HG03196 (cell line): ENCODE data around the gene MPND.
"Not testable (repeated sequence)": the region's sequence is repeated elsewhere in the genome, so short reads cannot be mapped to it uniquely, and the experiment has no call there.

Experiments used
- ATAC-seq: cut with Tn5 transposase; IDR thresholded peaks from one replicate; pipeline ENCODE4 v1.9.1; 2021; ENCODE audit not compliant: unreplicated experiment

The MPND gene

DNA sequence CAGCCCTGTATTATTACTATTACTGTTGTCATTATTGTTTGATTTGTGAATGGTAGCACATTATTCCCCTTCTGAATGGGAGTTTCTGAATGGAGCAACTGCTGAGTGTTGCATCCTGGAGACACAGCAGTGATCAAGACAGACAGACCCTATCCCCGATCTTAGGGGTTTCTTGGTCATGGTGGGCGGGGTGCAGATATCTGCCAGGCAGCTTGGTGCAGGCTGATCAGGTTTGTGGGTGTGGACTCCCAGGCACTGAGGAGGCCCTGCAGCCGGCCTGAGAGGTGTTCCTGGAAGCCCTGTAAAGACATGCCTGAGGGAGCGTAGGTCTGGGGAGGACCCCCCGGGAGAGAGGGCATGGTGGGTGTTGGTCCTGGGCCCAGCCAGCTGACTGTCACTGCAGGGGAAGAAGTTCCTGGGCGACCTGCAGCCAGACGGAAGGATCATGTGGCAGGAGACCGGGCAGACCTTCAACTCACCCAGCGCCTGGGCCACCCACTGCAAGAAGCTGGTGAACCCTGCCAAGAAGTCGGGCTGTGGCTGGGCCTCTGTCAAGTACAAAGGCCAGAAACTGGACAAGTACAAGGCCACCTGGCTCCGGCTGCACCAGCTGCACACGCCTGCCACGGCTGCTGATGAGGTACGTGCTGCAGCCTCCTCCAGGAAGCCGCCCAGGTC, 2.1 kb downstream of the MPND start:
- ATAC-seq: no peak

DNA sequence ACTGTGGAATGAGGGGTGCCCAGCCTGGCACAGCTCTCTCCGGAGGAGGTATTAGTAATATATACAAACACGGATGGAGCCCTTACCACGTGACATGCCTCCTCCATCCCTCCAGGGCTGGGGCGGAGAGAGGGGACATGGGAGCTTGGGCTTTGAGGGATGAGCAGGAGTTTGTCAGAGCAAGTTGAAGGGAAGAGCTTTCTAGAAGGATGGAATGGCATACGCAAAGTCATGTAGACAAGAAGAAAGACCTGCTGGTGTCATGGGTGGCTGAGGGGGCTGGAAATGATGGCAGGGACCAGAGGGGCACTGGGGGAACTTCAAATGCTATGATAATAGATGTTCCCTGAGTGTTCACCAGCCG, 2.6 kb downstream of the MPND start:
- no peak for ATAC-seq

DNA sequence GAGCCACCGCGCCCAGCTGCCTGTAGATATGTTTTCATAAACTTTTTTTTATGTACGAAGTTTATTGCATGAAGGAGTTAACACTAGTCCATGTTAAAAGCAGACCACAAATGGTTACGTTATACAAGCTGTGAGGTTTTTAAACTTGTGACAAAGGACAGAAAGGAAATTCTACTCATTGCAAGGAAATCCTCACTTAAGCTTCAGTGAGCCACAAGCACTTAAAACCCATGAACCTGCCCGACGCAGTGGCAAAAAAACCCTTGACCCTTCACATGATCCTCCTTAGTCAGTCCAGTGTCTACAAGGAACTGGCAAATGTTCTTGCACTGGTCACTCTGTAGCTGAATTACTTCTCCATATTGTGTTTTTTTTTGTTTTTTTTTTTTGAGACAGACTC, 4.2 kb downstream of the MPND start:
- no peak for ATAC-seq

DNA sequence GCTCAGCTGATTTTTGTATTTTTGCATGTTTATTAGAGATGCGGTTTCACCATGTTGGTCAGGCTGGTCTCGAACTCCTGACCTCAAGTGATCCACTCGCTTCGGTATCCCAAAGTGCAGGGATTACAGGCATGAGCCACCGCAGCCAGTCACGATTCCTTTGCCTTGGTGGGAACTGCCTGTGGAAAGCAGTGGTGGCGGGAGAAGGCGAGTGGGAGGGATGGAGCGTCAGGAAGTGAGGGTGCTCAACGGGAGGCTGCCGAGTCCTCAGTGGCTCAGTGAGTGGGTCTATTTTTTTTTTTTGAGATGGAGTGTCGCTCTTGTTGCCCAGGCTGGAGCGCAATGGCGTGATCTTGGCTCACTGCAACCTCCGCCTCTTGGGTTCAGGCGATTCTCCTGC, 5.9 kb downstream of the MPND start:
- ATAC-seq: not testable (repeated sequence)

DNA sequence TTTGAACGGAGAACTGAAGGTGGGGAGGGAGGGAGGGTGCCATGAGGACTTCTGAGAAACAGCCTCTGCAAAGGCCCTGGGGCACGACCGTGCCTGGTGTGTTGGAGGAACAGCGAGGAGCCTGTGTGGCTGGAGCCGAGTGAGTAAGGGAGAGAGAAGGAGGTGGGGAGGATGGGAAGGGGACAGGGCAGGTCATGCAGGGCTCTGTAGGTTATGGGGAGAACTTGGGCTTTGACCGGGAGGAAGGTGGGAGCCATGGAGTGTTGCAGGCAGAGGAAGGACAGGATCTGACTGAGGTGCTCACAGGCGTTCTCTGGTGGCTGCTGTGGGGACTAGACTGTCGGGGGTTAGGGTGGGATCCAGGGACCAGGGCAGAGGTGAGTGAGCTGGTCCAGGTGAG, 6.7 kb downstream of the MPND start:
- ATAC-seq: no peak

DNA sequence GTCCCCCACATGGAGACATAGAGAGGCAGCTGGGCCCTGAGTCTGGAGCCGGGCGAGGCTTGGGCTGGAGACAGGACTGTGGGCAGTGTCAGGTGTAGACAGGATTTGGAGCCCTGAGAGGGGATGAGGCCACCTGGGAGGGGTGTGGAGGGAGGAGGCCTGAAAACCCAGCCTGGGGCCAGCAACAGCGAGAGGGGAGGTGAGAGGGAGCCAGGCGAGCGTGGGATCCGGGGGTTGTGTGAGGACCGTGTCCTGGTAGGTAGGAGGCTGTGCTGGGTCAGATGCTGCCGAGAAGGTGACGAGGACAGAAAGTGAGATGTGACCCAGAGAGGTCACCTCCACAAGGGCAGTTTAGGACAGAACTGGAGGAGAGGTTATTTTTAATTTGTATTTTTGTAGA, 7.4 kb downstream of the MPND start:
- ATAC-seq: no peak

DNA sequence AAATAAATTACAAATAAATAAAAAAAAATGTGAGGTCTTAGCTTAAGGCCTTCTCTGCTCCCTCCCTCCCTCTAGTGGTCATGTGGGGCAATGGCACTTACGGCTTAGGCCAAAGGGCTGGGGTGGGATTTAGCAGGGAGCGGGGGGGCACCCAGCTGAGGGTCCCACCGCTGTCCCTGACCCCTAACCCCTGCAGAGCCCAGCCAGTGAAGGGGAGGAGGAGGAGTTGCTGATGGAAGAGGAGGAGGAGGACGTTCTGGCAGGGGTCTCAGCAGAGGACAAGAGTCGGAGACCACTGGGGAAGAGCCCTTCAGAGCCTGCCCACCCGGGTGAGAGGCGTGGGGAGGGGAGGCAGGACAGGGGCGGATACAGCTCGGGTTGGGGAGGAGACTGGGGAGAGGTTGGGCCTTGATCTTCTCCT, 9.3 kb downstream of the MPND start:
- ATAC-seq: no peak

DNA sequence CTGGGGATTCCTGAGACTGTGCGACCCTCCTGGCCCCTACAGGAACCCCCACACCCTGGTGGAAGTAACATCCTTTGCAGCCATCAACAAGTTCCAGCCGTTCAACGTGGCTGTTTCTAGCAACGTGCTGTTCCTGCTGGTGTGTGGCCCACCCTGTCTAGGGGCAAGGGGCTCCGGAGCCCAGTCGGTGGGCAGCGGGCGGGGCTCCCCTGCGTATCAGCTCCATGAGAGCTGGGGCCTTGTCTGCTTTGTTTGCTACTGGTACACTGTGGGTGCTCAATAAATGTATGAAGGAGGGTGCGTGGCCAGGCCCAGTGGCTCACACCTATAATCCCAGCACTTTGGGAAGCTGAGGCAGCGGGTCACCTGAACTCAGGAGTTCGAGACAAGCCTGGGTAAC, 10.9 kb downstream of the MPND start:
- ATAC-seq: no peak

DNA sequence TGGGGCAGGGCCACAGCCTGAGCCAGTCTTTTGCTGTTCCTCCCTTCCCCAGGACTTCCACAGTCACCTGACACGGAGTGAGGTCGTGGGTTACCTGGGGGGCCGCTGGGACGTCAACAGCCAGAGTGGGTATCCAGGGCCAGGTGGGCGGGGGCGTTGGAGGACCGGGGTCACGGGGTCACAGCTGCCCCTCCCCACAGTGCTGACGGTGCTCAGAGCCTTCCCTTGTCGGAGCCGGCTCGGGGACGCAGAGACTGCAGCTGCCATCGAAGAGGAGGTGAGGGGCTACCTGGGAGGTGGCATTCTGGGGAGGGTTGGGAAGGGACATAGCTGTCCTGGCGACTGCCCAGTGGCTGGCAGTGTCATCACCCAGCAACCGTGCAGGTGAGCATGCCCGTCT, 11.5 kb downstream of the MPND start:
- ATAC-seq: no peak

DNA sequence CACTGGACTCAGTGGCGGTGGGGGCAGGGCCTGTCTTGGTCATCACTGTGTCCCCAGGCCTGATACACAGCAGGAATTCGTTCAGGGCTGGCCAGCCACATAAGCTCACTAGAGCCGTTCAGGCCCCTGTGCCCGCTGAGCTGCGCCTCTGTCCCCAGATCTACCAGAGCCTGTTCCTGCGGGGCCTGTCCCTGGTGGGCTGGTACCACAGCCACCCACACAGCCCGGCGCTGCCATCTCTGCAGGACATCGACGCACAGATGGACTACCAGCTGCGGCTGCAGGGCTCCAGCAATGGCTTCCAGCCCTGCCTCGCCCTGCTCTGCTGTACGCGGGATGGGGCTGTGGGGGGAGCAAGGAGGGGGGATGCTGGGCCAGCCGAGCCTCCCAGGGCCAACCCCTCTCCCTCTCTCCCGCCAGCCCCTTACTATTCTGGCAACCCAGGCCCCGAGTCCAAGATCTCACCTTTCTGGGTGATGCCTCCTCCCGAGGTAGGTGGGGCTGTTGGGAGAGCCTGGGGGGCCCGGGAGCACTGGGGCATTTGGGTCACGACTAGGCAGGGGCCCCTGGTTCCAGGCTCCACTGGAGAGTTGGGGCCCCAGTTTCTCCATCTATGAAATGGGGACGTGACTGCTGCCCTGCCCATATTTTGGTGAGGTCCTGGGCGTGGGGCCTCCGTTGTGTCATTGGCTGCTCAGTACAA, 13.9 kb downstream of the MPND start:
- ATAC-seq: no peak

DNA sequence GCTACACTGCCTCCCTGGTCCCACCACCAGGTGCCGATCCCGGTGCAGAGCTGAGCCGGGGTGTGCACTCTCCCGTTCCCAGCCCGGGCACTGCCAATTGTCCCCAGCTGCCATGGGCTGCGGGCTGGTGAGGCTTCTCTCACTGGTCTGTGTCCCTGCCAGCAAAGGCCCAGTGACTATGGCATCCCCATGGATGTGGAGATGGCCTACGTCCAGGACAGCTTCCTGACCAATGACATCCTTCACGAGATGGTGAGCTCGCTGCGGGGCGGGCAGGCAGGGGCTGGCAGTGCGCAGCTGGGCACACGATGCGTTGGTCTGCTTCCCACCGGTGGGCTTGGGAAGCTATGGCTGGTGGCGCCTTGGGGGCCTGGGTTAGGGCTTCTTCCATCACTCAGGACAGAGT, 14.6 kb downstream of the MPND start:
- ATAC-seq: no peak

DNA sequence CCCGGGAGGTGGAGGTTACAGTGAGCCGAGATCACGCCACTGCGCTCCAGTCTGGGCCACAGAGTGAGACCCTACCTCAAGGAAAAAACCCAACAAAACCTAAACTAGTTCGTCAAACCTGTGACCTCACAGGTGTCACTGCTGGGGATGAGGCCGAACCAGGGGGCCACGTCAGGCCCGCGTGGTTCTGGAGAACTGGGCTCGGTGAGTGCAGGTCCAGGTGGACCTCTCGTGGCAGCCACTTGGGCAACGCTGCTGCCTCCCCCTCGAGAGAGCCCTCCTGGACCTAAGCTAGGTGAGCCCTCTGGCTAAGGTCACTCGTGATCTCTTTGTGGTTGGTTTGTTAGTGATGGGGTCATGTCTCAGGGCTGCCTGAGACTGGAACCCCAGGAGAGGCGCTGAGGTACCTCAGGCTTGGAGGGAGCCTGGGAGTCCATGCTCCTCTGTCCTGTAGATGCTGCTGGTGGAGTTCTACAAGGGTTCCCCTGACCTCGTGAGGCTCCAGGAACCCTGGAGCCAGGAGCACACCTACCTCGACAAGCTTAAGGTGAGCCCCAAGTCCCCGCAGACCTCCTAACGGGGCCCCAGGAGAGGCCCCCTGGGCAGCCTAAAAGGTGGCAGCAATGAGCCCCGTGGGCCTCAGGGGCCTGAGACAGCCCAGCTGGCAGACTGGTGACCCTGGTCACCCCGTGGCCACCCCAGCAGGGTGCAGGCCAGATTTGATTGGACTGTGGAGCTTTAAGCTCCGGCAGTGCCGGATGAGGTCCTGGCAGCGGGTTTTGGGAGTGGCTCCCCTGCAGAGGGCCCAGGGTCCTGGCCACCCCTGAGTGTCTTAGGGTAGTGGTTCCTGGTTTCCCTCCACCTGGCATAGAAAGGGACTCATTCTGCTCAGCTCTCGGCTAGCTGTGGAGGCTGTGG, 15.6 kb downstream of the MPND start:
- no peak for ATAC-seq

DNA sequence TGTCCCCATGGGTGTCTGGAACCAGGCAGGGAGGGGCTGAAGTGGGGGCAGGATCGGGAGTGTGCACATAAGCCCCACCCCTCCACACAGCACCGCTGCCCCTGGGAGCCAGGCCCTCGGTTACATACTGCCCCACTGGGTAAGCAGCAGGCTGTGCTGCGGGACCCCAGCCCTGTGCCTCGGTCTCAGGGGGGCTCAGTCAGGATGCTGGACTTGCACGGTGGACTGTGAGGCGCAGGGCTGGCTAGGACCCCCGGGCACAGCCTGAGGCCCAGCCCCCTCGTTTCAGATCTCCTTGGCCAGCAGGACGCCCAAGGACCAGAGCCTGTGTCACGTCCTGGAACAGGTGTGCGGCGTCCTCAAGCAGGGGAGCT, 16.3 kb downstream of the MPND start:
- ATAC-seq: no peak

DNA sequence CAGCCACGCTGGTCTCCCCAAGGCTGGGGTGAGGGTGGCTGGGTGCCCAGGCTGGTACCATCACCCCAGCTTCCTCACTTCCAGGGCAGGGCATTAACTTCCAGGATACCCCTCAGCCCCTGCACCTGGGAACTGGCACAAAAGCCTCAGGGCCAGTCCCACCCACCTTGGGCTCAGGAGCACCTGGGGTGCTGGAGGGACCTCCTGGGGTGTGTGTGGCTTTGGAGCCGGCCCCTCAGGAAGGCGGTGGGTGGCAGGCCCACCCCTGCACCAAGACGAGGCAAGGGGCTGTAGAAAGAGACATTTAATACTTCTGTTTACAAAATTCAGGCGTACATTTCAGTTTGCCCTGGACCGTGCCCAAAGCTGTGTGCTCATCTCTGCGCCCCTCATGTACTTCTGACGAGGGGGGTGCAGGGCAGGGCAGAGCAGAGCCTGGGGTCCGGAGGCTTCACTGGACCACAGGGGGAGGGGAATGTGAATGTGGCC, 16.8 kb downstream of the MPND start:
- no peak for ATAC-seq

DNA sequence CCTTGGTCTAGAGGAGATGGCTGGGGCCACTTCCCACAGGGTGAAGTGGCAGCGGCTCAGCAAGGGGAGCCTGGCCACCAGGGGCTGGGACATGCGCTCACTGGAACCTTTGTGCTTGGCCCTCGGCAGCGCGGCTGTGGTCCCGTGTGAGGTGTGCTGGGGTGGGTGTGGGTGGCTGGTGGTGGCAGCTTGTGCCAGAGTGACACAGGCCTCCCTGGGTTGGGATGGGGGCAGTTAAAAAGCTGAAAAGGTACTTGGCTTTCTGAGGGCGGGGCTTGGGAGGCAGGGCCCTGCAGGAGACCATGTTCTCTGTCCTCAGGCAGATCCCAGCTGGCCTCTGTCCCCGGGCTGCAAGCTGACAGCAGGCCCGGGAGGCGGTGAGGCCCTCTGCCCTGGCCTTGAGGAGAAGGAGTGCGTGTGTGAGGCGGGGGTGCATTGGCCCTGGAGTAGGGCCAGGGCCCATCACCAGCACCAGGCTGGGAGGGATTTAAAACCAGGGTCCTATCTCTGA, 17.3 kb downstream of the MPND start:
- no peak for ATAC-seq

DNA sequence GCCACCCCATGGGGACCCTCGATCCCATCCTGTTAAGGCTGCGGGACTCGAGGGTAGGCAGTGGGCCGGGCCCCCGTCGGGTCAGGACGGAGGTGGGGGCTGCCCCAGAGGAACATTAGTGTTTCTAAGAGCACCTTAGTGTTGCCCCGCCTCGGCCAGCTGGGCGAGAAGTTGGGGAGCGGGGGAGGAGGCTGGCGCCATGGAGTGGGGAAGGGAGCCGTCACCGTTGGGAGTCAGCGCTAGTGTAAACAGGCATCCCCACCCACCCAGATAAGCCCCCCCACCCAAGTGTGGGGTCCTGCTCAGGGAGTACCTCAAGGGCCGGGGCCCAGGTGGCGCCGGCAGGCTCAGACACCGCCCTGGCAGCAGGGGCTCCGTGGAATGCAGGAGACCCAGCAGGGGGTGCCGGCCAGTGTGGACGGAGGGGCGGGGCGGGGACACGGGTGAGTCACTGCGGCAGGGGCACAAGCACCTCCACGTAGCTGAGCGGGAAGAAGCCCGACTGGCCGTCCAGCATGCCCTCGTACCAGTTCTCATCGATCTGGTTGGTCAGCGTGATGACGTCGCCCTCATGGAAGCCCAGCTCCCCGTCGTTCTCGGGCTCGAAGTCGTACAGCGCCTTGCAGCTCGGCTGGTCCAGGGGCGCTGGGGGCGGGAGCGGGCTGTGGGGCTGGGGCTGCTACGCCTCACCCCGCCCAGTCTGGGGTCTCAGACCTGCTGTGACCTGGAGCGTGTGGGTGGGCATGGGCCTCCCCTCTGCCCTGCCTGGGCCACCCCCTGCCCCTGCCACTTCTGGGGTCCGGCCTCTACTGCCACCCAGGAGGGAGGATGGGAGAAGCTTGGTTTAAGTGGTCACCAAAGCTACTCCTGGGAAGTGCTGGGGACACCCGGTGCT, 18.0 kb downstream of the MPND start:
- ATAC-seq: no peak

DNA sequence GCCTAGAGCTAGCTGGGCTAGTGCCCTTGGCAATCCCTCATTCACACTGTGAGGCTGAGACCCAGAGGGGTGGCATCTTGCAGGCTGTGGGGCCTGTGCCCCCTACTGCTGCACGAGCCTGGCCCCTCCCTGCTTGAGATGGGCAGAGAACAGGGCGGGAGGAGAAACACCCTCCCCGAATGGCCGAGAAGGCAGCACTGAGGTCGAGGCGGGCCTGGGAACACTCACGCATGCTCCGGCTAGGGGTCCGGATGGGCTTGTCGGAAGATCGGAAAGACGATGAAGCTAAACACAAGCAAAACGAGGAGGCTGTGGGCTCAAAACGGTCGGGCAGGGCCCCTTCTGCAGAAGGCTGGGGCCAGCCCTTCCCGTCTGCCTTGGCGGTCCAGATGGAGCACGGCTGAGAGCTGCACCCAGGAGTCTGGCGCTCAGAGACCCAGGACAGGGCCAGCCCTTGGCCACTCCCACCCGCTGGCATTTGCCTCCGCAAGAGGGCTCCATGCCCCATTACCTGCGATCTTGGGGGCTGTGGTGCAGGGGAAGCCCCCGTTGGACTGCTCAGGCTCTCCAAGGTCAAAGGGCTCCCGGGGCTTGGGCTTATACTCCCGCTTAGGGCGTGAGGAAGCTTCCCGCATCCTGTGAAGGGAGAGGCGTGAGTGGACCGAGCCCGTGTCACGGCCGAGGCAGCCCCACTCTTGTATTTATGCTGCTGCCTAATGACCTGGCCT, 18.9 kb downstream of the MPND start:
- ATAC-seq: no peak

DNA sequence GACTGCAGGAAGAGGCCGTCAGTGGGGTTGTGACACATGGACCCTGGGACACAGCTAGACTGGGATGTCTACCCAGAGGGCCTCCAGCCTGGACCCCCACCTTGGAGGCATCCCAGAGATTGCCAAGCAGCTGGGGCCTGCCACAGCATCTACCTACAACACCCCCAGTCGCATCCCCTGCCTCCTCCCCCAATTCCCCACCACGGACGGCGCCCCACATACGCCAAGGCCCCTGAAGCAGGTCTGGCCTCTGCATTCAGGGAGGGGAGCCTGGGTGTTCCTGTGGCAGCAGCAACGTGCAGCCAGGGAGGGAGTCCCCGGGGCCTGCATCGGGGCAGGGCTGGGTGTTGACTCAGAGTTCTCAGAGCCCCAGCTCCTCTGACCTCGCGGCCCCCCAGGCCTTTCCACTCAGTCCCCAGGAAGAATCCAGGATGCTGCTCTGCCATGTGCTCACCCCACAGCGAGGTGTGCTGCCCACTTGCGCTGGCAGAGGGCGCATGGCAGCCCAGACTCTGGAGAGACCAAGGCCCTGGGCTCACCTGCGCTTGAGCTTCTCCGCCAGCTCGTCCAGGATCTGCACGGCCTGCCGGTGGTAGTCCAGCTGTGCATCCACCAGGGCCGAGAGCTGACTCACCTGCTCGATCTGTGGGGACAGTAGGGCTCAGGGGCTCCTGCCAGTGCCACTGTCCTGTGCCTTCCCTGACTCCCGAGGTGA, 19.6 kb downstream of the MPND start:
- ATAC-seq: no peak

DNA sequence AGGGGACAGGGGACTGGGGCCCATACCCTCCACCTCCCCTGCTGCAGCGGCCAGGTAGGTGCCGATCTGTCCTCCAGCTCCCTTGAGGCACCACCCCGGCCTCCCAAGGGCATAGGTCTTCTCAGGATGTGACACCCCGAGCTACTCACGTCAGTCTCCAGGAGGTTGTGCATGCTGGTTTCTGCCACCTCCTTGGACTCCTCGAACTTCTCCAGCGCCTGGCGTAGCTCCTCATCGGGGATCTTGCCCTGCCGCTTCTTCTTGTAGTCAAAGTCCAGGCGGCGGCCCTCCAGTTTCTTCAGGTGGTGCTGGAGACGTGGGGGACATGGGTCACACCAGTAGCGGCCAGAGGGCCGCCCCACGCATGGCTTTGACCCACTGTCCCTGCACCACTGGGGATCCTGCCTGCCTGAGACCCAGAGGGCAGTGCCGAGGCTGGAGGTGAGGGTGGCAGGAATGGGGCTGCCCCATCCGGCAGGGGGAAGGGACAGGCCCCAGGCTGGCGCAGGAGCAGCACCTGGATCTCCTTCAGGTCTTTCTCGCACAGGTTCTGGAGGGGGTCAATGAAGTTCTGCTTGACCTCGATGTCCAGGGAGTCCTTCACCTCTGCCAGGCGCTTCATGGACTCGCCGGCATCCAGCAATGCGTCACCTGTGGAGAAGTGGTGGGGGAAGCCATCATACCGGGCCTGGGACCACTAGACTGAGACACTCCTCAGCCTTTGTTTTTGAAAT, 20.4 kb downstream of the MPND start:
- no peak for ATAC-seq
